HG03457 (cell line): ENCODE data around the gene CORO6.

Experiments
- ATAC-seq: cut with Tn5 transposase; IDR thresholded peaks from one replicate; pipeline ENCODE4 v1.9.1; 2021; ENCODE audit warnings: moderate number of reproducible peaks; ENCODE audit not compliant: unreplicated experiment

The CORO6 gene

GRCh38 chr17:29591737-29592608, 30.7 kb downstream of the CORO6 start:
- no peak for ATAC-seq

- ATAC-seq, result no peak
Measured at GRCh38 chr17:29591146-29591736, 31.5 kb downstream of the CORO6 start.

- ATAC-seq, result no peak
Measured at GRCh38 chr17:29590411-29591145, 32.1 kb downstream of the CORO6 start.

- ATAC-seq, result peak; percentile 37
Measured at GRCh38 chr17:29589524-29590410, 32.9 kb downstream of the CORO6 start, which contains the start of gene GIT1. GIT1 (minus strand) TSS chr17:29589648; CDS start chr17:29589378, 270 bp downstream.

- peak; percentile 4 for ATAC-seq
Measured at GRCh38 chr17:29588562-29589411, 33.9 kb downstream of the CORO6 start.

GRCh38 chr17:29588017-29588561, 34.6 kb downstream of the CORO6 start:
- no peak for ATAC-seq

GRCh38 chr17:29587591-29587990, 35.1 kb downstream of the CORO6 start:
- ATAC-seq, result no peak

- ATAC-seq, result no peak
Measured at GRCh38 chr17:29586676-29587469, 35.8 kb downstream of the CORO6 start.

GRCh38 chr17:29585080-29585751, 37.5 kb downstream of the CORO6 start:
- no peak for ATAC-seq

- ATAC-seq, result no peak
Measured at GRCh38 chr17:29584452-29585079, 38.1 kb downstream of the CORO6 start.

- no peak for ATAC-seq
Measured at GRCh38 chr17:29583324-29584248, 39.1 kb downstream of the CORO6 start.

- ATAC-seq, result no peak
Measured at GRCh38 chr17:29582772-29583171, 39.9 kb downstream of the CORO6 start.

GRCh38 chr17:29582254-29582765, 40.4 kb downstream of the CORO6 start:
- no peak for ATAC-seq

GRCh38 chr17:29581583-29582253, 41.0 kb downstream of the CORO6 start:
- ATAC-seq, result no peak

GRCh38 chr17:29579866-29580771, 42.6 kb downstream of the CORO6 start:
- ATAC-seq, result peak; percentile 47
